ENCODE measurements around the gene TUBE1. TPM values are rescaled to one million over a fixed set of nuclear protein-coding genes. Genes with fewer than 3 reads are reported as not detected.

The TUBE1 gene
- total and polyA plus RNA-seq, 10 of the 15 experiments (the other 5 are each of a cell fraction or from before 2014, with no cell fraction given), result 6.3 to 25.2 (median 13.6) TPM

GRCh38 chr6:112049996-112050395 is 37.3 kb downstream of the TUBE1 start:
- ATAC-seq (no peak), DNase-seq (ENCODE audit: low read depth, low spot score) (no peak), FAIRE-seq (no peak)
- 63% methylated on average over 7 of the region's 7 CpGs for WGBS (ENCODE audit: insufficient coverage, insufficient replicate concordance, low lambda C conversion rate, missing lambda C conversion rate)
- CTCF ChIA-PET, result interaction anchor here (0.6 to 2.1 kb wide), 5 partner anchors 10 to 572 kb away, joined by 3 to 12 read pairs (median 3); no protein-coding TSS in a partner anchor
- Histone ChIP-seq H3K79me2 (ENCODE audit: control insufficient read depth, insufficient read depth, low read length) (no peaks in the 10 kb centered on the region), H3K36me3 (ENCODE audit: control insufficient read depth in 2 of 2, insufficient read depth in 2 of 2, low read length in 1 of 2) (no peaks in the 10 kb centered on the region), H3K9me3 (replicated peaks; ENCODE audit: control insufficient read depth, insufficient read depth, low read length) (no peaks in the 10 kb centered on the region), H3K4me3 (no peak overlapping the region), H2AFZ (ENCODE audit: control insufficient read depth, low read depth, low read length) (no peak overlapping the region), H3K9ac (ENCODE audit: control insufficient read depth, insufficient read depth, low read length) (no peak overlapping the region), H3K27me3 (replicated peaks in 1 of 2; ENCODE audit: control insufficient read depth in 2 of 2, insufficient read depth in 2 of 2, low read length in 1 of 2) (no peaks in the 10 kb centered on the region), H3K27ac (ENCODE audit: control insufficient read depth, insufficient read depth) (no peak overlapping the region), H3K4me1 (ENCODE audit: control insufficient read depth, insufficient read depth, low read length) (no peaks in the 10 kb centered on the region), H4K20me1 (ENCODE audit: control insufficient read depth, insufficient read depth) (no peaks in the 10 kb centered on the region), H3K4me2 (ENCODE audit: control insufficient read depth, insufficient read depth) (no peak overlapping the region)
- in situ Hi-C loops (cut with MboI), result loop anchor here (5.0 kb wide), 1 partner anchor 798 kb away; no protein-coding TSS in a partner anchor
- POLR2A ChIA-PET, result interaction anchor here (0.6 to 1.1 kb wide), 3 partner anchors 384 to 794 kb away, joined by 3 to 7 read pairs (median 3); no protein-coding TSS in a partner anchor
- SMC1A ChIA-PET (ENCODE audit: uncharacterized antibody, unreplicated experiment), result interaction anchor here (1.0 to 1.7 kb wide), 4 partner anchors 9 to 791 kb away, joined by 3 to 4 read pairs (median 4); a partner anchor contains a TSS
- BruUV-seq (replicated peaks), result no TSS peak
- RAD21 ChIA-PET (ENCODE audit: unreplicated experiment), result interaction anchor here (1.0 to 1.6 kb wide), 3 partner anchors 8 to 1367 kb away, joined by 3 to 8 read pairs (median 6); no protein-coding TSS in a partner anchor
- intact Hi-C loops (cut with micrococcal nuclease; ENCODE audit: unreplicated experiment), result no loop called here
- TF ChIP-seq E2F8 (IDR thresholded peaks at IDR 0.05; ENCODE audit: low read depth, partially characterized antibody) (no peak), BACH1 (IDR thresholded peaks at IDR 0.05; ENCODE audit: borderline replicate concordance) (no peak), PKNOX1 (IDR thresholded peaks at IDR 0.05) (no peak), HSF1 (IDR thresholded peaks at IDR 0.05; ENCODE audit: low read depth, low read length) (no peak), HDAC6 (IDR thresholded peaks at IDR 0.05; ENCODE audit: unreplicated experiment) (no peak), BRCA1 (IDR thresholded peaks at IDR 0.05; ENCODE audit: low read depth, low read length) (no peak), SPI1 (IDR thresholded peaks at IDR 0.05; ENCODE audit: borderline replicate concordance, insufficient read depth, low read depth, low read length) (no peak), SIN3A (IDR thresholded peaks at IDR 0.05; ENCODE audit: low read depth, low read length) (no peak), E2F4 (IDR thresholded peaks at IDR 0.05; ENCODE audit: low read depth, low read length) (no peak), KDM1A (IDR thresholded peaks at IDR 0.05; ENCODE audit: borderline replicate concordance) (no peak), BCL3 (IDR thresholded peaks at IDR 0.05; ENCODE audit: borderline replicate concordance, insufficient read depth, low read depth, low read length, poor library complexity, severe bottlenecking) (no peak), ATF2 (IDR thresholded peaks at IDR 0.05; ENCODE audit: low read length) (no peak), NFIC (IDR thresholded peaks at IDR 0.05; ENCODE audit: low read depth, low read length) (no peak)

Data from GM12878 (cell line).